Kasumi-1 (cell line): Measurements from ENCODE around the gene TNFRSF8.

Source experiments
- DNase-seq, 2 experiments: peaks; one replicate each; lab custom pipeline; 2025; lab: John Stamatoyannopoulos, UW

Gene TNFRSF8

GRCh38 chr1:12060500-12060899, 2.6 kb upstream of the TNFRSF8 start:
- no peak for DNase-seq

DNA sequence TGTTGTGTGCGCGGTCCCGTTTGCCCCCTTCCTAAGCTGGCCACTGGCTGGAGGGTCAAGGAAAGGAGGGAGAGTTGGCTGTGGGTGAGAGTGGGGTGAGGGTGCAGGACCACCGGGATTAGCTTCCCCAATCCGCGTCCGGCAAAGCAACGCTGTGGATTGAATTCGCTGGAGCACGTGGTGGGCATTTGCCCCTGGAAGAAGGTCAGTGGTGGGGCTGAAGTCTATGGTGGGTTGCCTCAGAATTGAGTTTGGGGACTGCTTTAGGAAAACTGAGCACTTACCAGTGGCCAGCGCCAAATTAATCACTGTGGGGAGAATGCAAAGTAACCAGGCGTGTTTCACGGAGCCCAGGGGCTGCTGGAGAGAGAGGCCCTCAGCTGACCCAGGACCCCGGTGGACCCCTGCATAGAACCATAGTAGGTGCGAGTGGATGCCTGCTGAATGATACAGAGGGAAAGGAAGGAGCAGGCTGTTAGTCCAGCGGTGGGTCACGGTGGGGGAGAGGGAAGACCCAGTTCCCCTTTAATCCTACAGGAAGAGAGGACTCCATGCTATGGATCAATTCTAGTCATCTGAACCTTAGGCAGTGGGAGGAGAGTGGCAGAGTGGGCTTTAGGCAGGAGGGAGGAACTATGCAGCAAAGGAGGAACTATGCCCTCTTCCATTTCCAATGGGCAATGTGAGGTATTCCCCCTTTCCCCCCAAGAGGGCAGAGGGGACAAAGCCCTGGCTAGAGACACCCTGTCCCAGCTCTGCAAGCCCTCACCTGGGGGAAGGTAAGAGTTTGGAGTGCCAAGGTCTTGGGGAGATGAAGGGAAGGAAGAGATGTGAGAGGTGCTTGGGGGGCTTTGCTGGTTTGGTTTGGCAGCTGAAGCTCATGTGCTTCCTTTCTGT, 1.2 kb downstream of the TNFRSF8 start:
- DNase-seq = no peak

DNA sequence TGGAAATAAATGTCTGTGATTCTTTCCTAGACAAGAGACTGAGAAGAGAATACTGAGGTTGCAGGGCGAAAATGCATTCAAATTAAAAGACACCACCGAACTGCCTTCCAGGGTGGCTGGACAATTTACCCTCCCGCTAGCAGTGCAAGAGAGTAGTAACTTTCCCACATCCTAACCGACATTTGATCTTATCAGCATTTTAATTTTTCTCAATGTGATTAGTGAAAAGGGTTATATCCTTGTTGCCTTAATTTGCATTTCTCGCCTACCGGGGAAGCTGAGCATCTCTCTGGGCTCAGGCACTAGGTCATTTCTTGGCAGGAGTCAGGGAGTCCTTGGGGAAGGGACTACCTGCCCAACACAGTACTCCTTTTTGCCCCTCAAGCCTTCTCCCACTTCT, 2.8 kb downstream of the TNFRSF8 start:
- no peak for DNase-seq

DNA sequence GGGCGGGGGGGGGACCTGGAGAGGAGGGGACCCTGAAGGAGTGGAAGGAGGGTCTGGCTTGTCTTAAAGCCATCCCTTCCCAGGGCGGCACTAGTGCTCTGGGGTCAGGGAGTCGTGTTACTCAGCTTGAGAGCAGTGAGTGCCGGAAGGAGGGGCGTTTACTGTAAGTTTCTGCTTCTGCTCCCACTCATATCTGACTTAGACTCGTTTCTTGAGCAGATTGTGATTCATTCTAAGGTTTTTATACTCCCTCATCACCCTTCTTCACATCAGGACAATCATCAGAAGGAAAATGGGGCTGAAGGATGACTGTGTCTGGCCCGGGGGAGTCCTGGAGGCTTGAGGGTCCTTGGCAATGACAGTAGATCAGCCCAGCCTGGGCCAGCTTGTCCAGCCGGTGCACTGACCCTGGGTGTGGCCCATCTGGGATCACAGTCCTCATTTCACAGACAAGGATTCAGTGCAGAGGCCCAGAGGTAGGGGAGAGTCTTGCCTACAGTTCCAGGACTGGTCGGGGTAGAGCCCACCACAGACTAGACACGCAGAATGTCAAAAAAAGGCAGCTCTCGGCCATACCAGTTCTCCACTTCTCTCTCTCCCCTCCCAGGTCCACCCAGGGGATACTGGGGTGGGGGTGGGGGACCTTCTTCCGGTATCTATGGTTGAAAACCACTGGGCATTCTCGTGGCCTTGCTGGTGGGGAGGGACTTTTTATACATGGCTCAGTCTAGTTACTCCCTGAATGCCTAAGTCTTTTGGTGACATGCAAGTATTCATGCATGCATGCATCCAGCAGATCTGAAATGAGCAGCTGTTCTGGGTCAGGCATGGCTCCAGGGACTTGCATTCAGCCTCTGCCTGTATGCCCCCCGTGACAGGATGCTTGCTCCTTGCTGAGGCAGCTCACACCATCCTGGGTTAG, 5.1 kb downstream of the TNFRSF8 start:
- DNase-seq = peak; percentile 14 to 18

DNA sequence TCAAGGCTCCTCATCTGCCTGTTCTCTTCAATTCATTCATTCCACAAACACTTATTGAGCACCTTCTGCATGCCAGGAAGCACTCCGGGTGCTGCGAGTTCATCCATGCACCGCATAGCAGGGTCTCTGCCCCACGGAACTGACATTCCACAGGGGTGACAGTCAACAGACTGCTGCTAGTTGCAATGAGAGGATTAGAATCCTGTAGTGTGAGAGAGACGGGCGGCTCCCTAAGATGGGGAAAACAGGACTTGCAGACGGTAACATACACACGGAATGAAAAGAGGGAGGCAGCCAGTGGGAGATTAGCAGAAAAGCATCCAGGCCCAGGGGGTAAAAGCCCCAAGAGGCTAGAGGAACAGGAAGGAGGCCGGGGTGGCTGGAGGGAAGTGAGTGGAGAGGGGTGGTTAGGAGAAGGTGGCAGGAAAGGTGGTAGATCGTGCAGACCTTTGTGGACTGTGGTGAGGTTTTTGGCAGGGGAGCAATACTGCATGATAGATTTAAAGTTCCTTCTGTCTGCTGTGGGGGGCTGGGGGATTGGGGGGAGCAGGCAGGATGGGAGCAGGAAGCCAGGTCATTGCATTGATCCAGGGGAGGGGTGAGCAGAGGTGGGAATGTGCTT, 6.6 kb downstream of the TNFRSF8 start:
- peak; percentile 36 to 50 for DNase-seq

GRCh38 chr1:12071892-12072291, 8.8 kb downstream of the TNFRSF8 start:
- no peak for DNase-seq

DNA sequence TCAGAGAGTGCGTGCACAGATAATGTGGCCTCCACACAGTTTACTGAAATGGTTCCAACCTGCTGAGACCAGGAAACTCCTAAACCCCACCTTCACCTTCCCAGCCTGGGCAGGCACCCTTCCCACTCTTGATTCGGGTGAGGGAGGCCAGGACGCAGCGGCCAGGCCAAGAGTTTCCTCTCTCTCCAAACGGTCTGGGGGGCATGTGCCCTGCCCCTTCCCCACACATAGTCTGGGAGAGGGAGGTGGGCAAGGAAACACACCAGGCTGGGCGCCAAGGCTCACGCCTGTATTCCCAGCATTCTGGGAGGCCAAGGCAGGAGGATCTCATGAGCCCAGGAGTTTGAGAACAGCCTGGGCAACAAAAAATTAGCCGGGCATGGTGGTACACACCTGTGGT, 9.6 kb downstream of the TNFRSF8 start:
- no peak for DNase-seq

DNA sequence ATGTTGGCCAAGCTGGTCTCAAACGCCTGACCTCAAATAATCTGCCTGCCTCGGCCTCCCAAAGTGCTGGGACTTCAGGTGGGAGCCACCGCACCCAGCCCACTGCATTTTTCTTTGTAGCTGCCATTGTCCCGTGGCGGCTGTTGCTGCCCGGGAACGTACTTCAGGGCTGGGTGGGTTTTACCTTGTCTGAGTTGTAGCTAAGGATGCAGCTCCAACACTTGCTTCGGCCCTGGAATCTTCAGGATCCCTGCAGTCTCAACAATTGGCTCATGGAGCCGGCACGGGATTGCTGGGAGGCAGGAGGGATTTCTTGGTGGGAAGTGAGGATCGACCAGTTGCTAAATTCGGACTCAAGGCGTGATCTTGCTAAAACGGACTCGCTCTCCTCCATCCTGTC, 10.7 kb downstream of the TNFRSF8 start:
- no peak for DNase-seq

DNA sequence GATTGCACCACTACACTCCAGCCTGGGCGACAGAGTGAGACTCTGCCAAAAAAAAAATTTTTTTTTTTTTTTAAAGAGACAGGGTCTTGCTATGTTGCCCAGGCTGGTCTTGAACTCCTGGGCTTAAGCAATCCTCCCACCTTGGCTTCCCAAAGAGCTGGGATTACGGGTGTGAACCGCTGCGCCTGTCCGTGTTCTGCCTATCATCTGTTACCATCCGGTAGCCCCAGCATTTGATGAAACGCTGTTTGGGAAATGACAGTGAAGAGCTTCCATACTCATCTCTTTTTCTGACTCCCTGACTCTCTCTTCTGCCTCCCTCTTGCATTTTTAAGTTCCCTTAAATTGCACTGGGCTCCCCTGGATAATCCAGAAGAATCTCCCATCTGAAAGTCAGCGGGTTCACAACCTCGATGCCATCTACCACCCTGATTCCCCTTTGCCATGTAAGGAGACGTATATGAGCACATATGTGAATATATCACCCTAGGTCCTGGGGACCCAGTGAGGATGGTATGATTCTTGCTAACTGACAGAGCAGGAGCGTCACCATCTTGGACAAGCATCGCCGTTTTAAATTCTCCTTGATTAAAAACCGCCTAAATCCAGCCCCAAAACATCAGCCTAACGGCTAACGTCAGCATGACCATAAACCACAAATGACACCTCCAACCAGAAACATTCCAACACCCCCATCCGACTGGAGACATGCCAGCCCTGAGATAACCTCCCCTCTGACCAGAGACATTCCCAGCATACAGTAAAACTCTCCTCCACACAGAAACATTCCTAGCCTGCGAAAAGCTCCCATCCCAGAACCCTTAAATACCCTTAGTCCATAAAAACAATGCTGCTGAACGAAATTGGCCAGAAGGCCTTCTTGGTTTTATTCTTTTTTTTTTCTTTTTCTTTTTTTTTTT, 12.4 kb downstream of the TNFRSF8 start:
- DNase-seq = no peak

DNA sequence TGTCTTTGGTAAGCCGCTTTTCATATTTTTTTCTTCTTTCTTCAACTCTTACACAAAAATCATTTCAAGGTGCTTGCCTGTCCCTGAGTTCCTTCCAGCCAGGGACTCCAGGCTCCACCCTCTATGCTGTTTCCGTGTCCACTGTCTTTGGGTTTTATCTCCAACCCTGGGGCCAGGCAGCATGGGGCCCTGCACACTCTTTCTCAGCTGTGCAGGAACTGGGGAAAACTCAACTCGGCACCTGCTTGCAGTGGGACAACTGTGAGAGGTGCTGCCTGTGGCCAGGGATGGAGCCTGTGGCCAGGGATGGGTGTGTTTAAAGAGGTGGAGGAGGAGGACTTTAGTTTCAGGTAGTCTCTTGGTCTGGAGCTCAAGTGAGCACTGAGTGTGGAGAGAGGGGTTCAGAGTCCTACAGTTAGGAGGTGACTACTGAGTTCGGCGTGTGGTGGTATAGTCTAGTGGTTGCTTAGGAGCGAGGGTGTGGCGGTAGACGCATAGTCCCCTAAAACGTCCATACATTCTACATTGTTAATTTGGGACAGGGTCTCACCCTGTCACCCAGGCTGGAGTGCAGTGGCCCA, 13.4 kb downstream of the TNFRSF8 start:
- DNase-seq = no peak

DNA sequence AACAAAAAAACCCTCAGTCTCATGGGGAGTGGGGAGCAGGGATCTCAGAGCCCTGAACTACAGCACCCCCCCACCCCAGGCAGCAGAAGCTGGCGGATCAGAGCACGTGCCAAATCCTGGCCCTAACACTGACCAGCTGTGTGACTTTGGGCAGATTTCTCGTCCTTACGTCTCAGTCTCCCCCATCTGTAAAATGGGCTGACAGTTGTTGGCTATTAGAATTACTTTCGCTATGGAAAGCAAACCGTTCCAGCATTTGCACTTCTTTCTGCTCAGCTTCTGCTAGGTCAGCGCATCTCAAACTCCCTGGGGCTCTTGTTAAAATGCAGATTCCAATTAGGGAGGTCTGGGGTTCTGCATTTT, 15.5 kb downstream of the TNFRSF8 start:
- no peak for DNase-seq

DNA sequence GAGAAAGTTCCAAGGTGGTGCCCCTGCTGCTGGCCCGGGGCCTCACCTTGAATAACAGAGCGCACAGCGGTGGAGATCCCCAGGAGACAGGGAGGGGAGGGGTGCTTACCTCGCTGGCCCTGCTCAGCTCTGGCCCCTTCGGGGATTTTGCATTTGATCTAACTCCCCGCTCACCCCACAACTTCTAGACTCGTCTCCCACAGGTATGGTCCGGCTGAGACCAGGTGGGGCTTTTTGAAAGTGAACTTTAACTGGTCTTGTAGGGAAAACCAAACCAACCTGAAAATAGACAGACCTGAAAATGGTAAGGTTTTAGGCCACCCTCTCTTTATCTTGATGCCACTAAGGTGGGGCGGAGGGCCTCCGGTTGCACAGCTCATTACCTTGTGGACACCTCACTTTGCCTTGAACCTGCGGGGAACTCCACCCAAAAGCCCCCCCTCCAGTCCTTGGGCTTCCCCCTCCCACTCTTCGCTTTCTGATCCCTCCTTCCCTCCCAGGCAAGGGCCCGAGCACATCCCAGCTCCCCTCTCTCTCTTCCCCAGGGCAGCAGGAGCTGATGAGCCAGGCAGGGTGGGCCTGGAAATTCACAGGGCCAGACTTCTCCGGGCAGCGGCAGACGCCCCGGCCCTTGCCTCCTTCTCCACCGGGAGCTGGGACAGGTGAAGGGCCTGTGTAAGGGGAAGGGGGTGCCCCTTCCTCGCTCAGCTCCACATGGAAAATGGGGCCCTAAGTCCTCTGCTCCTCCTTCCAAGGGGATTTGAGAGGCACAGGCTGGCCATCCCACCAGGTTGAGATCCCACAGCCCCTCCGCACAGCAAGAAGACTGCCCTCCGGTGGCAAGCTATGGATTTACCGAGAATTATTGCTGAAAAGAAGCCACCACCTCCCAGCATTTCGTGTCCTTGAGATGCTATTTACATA, 16.1 kb downstream of the TNFRSF8 start:
- DNase-seq = peak; percentile 41 to 78

- no peak for DNase-seq
These were observed 17.1 kb downstream of the TNFRSF8 start for GRCh38 chr1:12080156-12080555.

- no peak for DNase-seq
These were observed 17.9 kb downstream of the TNFRSF8 start for GRCh38 chr1:12080773-12081556.

GRCh38 chr1:12081648-12082396, 18.7 kb downstream of the TNFRSF8 start:
- no peak for DNase-seq

DNA sequence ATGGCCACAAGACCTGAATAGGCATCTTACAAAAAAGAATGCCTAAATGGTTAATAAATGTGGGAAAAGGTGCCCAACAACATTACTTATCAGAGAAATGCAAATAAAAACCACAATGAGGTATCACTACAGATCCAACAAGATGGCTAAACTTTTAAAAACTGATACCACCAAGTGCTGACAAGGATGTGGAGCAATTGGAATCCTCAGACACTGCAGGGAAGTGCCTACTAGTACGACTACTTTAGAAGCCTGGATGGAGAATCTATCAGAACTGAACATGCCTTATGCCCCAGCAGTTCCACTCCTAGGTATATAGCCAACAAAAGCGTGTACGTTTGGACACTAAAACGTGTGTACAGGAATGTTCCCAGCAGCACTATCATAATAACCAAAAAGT, 19.9 kb downstream of the TNFRSF8 start:
- no peak for DNase-seq

GRCh38 chr1:12083766-12084165, 20.7 kb downstream of the TNFRSF8 start:
- DNase-seq = no peak

DNA sequence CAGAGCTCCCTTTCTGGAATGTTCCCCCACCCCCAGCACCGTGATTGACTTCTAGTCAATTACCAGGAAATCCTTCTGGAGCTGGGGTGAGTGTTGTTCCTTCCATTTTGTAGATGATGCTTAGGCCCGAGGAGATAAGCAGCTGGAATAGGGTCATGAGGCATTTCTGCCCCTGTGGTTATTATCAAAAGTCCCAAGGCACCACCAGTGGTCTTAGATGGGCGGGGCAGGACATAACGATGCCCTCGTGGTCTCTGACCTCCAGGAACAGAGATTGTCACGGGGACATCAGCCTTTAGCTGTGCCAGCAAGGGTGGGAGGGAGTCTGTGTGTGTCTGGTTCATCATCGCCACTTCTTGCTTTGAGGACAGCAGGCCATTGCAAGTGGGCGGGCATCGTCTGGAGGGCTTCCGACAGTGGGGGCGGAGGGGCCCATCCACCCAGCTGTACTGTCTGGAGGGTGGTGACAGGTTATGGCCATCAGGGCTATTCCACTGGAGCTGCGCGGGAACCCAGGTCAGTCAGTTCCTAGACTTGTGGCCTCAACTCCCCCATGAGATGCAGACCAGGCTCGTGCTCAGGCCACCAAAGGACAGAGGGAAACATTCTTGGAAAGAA, 22.6 kb downstream of the TNFRSF8 start:
- no peak for DNase-seq
